Measurements from ENCODE around the gene ZNF611.

DNA sequence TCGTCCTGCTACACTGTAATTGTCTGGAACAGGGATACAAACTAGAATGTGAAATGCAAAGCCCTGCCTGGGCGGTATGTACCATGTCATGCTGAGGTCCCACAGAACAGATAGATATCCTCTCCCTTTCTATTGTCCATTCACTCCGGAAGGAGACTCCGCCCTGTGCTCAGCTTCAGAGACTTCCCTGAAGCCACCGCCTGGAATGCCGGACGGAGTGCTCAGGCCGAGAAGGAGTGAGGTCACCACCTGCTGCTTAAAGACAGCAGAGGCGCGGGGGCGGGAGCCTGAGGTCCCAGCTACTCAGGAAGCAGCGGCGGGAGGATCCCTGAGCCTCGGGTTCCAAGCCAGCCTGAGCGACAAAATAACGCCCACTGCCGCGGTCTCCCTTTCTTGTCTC is 890 bp upstream of the ZNF611 start:
- TF ChIP-seq, protein P1, sequence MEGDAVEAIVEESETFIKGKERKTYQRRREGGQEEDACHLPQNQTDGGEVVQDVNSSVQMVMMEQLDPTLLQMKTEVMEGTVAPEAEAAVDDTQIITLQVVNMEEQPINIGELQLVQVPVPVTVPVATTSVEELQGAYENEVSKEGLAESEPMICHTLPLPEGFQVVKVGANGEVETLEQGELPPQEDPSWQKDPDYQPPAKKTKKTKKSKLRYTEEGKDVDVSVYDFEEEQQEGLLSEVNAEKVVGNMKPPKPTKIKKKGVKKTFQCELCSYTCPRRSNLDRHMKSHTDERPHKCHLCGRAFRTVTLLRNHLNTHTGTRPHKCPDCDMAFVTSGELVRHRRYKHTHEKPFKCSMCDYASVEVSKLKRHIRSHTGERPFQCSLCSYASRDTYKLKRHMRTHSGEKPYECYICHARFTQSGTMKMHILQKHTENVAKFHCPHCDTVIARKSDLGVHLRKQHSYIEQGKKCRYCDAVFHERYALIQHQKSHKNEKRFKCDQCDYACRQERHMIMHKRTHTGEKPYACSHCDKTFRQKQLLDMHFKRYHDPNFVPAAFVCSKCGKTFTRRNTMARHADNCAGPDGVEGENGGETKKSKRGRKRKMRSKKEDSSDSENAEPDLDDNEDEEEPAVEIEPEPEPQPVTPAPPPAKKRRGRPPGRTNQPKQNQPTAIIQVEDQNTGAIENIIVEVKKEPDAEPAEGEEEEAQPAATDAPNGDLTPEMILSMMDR (IDR thresholded peaks at IDR 0.05), result no peak
- TF ChIP-seq POLR2A (IDR thresholded peaks at IDR 0.05), result no peak

Data from right lobe of liver (tissue), 4 donors.